ENCODE measurements around the gene HACD4. TPM values are rescaled to one million over a fixed set of nuclear protein-coding genes. Genes with fewer than 3 reads are reported as not detected.
A peak's percentile ranks its signal among the peaks of the same experiment; 100 is the strongest.

The HACD4 gene
- total RNA-seq, 1 experiment from 2014 or later: 0.63 TPM

- Histone ChIP-seq H3K79me1 (ENCODE audit: insufficient read depth, low read depth, low read length, poor library complexity, severe bottlenecking) (no peaks in the 10 kb centered on the region), H3K23ac (ENCODE audit: insufficient read length, low read depth, low read length) (no peak overlapping the region), H3K9ac (ENCODE audit: extremely low read depth, insufficient read length, low read length) (no peak overlapping the region), H3K56ac (ENCODE audit: insufficient read length, low read depth, low read length) (no peak overlapping the region), H2BK20ac (ENCODE audit: low read depth, low read length, poor library complexity, severe bottlenecking) (no peak overlapping the region), H3K23me2 (ENCODE audit: insufficient read length, low read depth, low read length, poor library complexity, severe bottlenecking) (no peaks in the 10 kb centered on the region), H2BK15ac (ENCODE audit: low read depth, low read length) (no peak overlapping the region), H3K4ac (ENCODE audit: low read depth, low read length) (no peak overlapping the region), H3K27ac (ENCODE audit: insufficient read length, low read depth, low read length) (no peak overlapping the region), H4K91ac (ENCODE audit: insufficient read length, low read depth, low read length) (no peak overlapping the region), H3K27me3 (ENCODE audit: insufficient read depth, low read length) (no peaks in the 10 kb centered on the region), H3T11ph (ENCODE audit: low read length) (no peak overlapping the region), H3K4me2 (ENCODE audit: insufficient read depth, insufficient read length, low read length) (no peak overlapping the region), H3K79me2 (ENCODE audit: insufficient read depth, low read length) (no peaks in the 10 kb centered on the region), H2BK120ac (ENCODE audit: low read depth, low read length, poor library complexity, severe bottlenecking) (no peak overlapping the region), H2AK5ac (ENCODE audit: insufficient read length, low read length) (no peak overlapping the region), H4K8ac (replicated peaks; ENCODE audit: insufficient read length, low read depth, low read length) (no peak overlapping the region), H2BK5ac (ENCODE audit: insufficient read length, low read length) (no peak overlapping the region), H3K14ac (ENCODE audit: insufficient read depth, low read length) (no peak overlapping the region), H3K4me1 (ENCODE audit: insufficient read depth, low read length) (no peaks in the 10 kb centered on the region), H3K9me3 (ENCODE audit: control insufficient read depth, low read depth, low read length) (no peaks in the 10 kb centered on the region), H2BK12ac (ENCODE audit: insufficient read length, low read depth, low read length) (no peak overlapping the region), H3K18ac (ENCODE audit: insufficient read length, low read depth, low read length) (no peak overlapping the region), H4K5ac (ENCODE audit: insufficient read length, low read depth, low read length) (no peak overlapping the region), H2AFZ (ENCODE audit: low read length) (no peak overlapping the region), H4K20me1 (ENCODE audit: control insufficient read depth, insufficient read depth, insufficient read length) (no peaks in the 10 kb centered on the region)
- no CpG with 5 or more reads among the region's 3 CpGs for WGBS (ENCODE audit: extremely low coverage, insufficient read length, low lambda C conversion rate)
- peaks cover 0 to 6% of the 10 kb centered on the region in 2 experiments; a peak in 2 of 5 replicates for H3K9me3 Mint-ChIP-seq
- DNase-seq: no peak
- peaks cover 0 to 6% (median 0%) of the 10 kb centered on the region in 3 experiments; a peak in 3 of 7 replicates for H3K36me3 Mint-ChIP-seq (ENCODE audit: insufficient read depth in 1 of 3, low read depth in 3 of 3)
- TF ChIP-seq CTCF (conservative IDR thresholded peaks at IDR 0.05): no peak
- no peaks in the 10 kb centered on the region for H3K27me3 Mint-ChIP-seq (ENCODE audit: low read depth)
- peak overlapping the region in 1 of 3 experiments; percentile 22; a peak in 1 of 7 replicates for H3K27ac Mint-ChIP-seq
- peaks cover 14 to 20% of the 10 kb centered on the region in 2 experiments for H3K4me1 Mint-ChIP-seq
- H3K4me3 Mint-ChIP-seq: no peak overlapping the region
These were observed 44.0 kb upstream of the HACD4 start for GRCh38 chr9:21075484-21075883.

Measured in H9 (cell line).